DOHH2 (cell line): ENCODE results near the gene HSPB7.

ENCODE experiments used
- H3F3A ChIP-seq: fragments of 200-600 bp; sonication (generic), shearing (Covaris generic); 2 replicates; pipeline ENCODE4 v1.6.0; 2016; ENCODE audit warnings: antibody characterized with exemption, mild to moderate bottlenecking; ENCODE audit not compliant: control insufficient read depth, insufficient read depth
- H3K27ac ChIP-seq: fragments of 200-600 bp; sonication (generic); 2 replicates; pipeline ENCODE4 v1.5.1; 2014; ENCODE audit warnings: low read depth, mild to moderate bottlenecking, low read length, moderate library complexity
- H3K27me3 ChIP-seq: fragments of 200-600 bp; sonication (generic); 2 replicates; pipeline ENCODE4 v1.6.1; 2014; ENCODE audit warnings: mild to moderate bottlenecking, low read length, mixed read lengths; ENCODE audit not compliant: control insufficient read depth
- H3K36me3 ChIP-seq: fragments of 200-600 bp; sonication (generic); 2 replicates; pipeline ENCODE4 v1.6.1; 2014; ENCODE audit warnings: mild to moderate bottlenecking, low read length, moderate library complexity, mixed read lengths; ENCODE audit not compliant: control insufficient read depth
- H3K4me1 ChIP-seq: fragments of 200-600 bp; sonication (generic); 2 replicates; pipeline ENCODE4 v1.6.1; 2014; ENCODE audit warnings: mild to moderate bottlenecking, low read length, mixed read lengths; ENCODE audit not compliant: control insufficient read depth
- H3K4me2 ChIP-seq: fragments of 200-600 bp; sonication (generic); 2 replicates; pipeline ENCODE4 v1.6.0; 2014; ENCODE audit warnings: mild to moderate bottlenecking, low read length, moderate library complexity
- H3K4me3 ChIP-seq: fragments of 200-600 bp; sonication (generic); 2 replicates; pipeline ENCODE4 v1.5.1; 2014; ENCODE audit warnings: mild to moderate bottlenecking, low read length, mixed read lengths
- H3K79me2 ChIP-seq: fragments of 200-600 bp; sonication (generic); 2 replicates; pipeline ENCODE4 v1.6.1; 2014; ENCODE audit warnings: mild to moderate bottlenecking, low read length, mixed read lengths; ENCODE audit not compliant: control insufficient read depth
- H3K9me2 ChIP-seq: fragments of 200-600 bp; sonication (generic); replicated peaks from 2 replicates; pipeline ENCODE4 v1.6.1; 2014; ENCODE audit warnings: mild to moderate bottlenecking, low read length, mixed read lengths; ENCODE audit not compliant: control insufficient read depth
- H3K9me3 ChIP-seq: fragments of 200-600 bp; sonication (generic); 2 replicates; pipeline ENCODE4 v1.6.1; 2014; ENCODE audit warnings: antibody characterized with exemption, low read length, mixed read lengths; ENCODE audit not compliant: control insufficient read depth, insufficient read depth
- H4K20me1 ChIP-seq: fragments of 200-600 bp; sonication (generic); 2 replicates; pipeline ENCODE4 v1.6.0; 2014; ENCODE audit warnings: low read depth, mild to moderate bottlenecking, antibody characterized with exemption, low read length, moderate library complexity; ENCODE audit not compliant: control insufficient read depth, insufficient read depth
- CTCF ChIP-seq: fragments of 200-600 bp; sonication (generic); IDR thresholded peaks from one replicate; pipeline ENCODE4 v1.5.1; 2014; ENCODE audit warnings: antibody characterized with exemption, mild to moderate bottlenecking, low read depth, low read length; ENCODE audit not compliant: poor library complexity, severe bottlenecking
- EZH2phosphoT487 ChIP-seq: fragments of 200-600 bp; sonication (generic); IDR thresholded peaks from 2 replicates; pipeline ENCODE4 v1.6.1; 2017; ENCODE audit warnings: borderline replicate concordance, mild to moderate bottlenecking, antibody characterized with exemption, low read length, moderate library complexity, mixed read lengths

HSPB7 gene

GRCh38 chr1:16019644-16020277 lies 1.9 kb upstream of the HSPB7 start:
- Histone ChIP-seq H3K36me3 (no peaks in the 10 kb centered on the region), H3K9me3 (no peaks in the 10 kb centered on the region), H4K20me1 (no peaks in the 10 kb centered on the region), H3K4me1 (peaks cover 5% of the 10 kb centered on the region), H3K27ac (no peak overlapping the region), H3K4me3 (no peak overlapping the region), H3K27me3 (peaks cover 19% of the 10 kb centered on the region), H3K9me2 (no peaks in the 10 kb centered on the region), H3K4me2 (no peak overlapping the region), H3K79me2 (no peaks in the 10 kb centered on the region), H3F3A (no peaks in the 10 kb centered on the region)
- no peak for TF ChIP-seq CTCF

GRCh38 chr1:16018749-16019643 lies 1.2 kb upstream of the HSPB7 start:
- no peaks in the 10 kb centered on the region for H3K36me3 ChIP-seq
- H3K4me2 ChIP-seq: no peak overlapping the region
- no peak overlapping the region for H3K27ac ChIP-seq

GRCh38 chr1:16018308-16018707 lies 465 bp upstream of the HSPB7 start:
- no peak overlapping the region for H3K4me3 ChIP-seq
- no peaks in the 10 kb centered on the region for H3F3A ChIP-seq
- no peak overlapping the region for H3K4me2 ChIP-seq
- no peak overlapping the region for H3K27ac ChIP-seq
- no peak for TF ChIP-seq EZH2phosphoT487
- H3K79me2 ChIP-seq: no peaks in the 10 kb centered on the region
- no peaks in the 10 kb centered on the region for H4K20me1 ChIP-seq
- H3K4me1 ChIP-seq: peaks cover 20% of the 10 kb centered on the region
- no peaks in the 10 kb centered on the region for H3K36me3 ChIP-seq
- H3K9me3 ChIP-seq: no peaks in the 10 kb centered on the region
- no peaks in the 10 kb centered on the region for H3K9me2 ChIP-seq
- peaks cover 27% of the 10 kb centered on the region for H3K27me3 ChIP-seq

More at GRCh38 chr1:16018749-16019643, 1.2 kb upstream of the HSPB7 start:
- no peaks in the 10 kb centered on the region for H3K9me3 ChIP-seq
- H3K4me3 ChIP-seq: no peak overlapping the region
- H3K4me1 ChIP-seq: peaks cover 13% of the 10 kb centered on the region
- TF ChIP-seq EZH2phosphoT487 (no peak), CTCF (no peak)
- H3K27me3 ChIP-seq: peaks cover 23% of the 10 kb centered on the region
- no peaks in the 10 kb centered on the region for H3K79me2 ChIP-seq
- no peaks in the 10 kb centered on the region for H3K9me2 ChIP-seq
- H4K20me1 ChIP-seq: no peaks in the 10 kb centered on the region
- no peaks in the 10 kb centered on the region for H3F3A ChIP-seq

- H3K9me3 ChIP-seq: no peaks in the 10 kb centered on the region
- no peaks in the 10 kb centered on the region for H4K20me1 ChIP-seq
- H3K4me1 ChIP-seq: peaks cover 32% of the 10 kb centered on the region
- no peaks in the 10 kb centered on the region for H3K9me2 ChIP-seq
- H3K36me3 ChIP-seq: no peaks in the 10 kb centered on the region
- no peaks in the 10 kb centered on the region for H3K79me2 ChIP-seq
- H3K4me3 ChIP-seq: no peak overlapping the region
- peaks cover 30% of the 10 kb centered on the region for H3K27me3 ChIP-seq
- H3K27ac ChIP-seq: no peak overlapping the region
- no peak overlapping the region for H3K4me2 ChIP-seq
- no peaks in the 10 kb centered on the region for H3F3A ChIP-seq
- TF ChIP-seq CTCF (no peak), EZH2phosphoT487 (no peak)
These were observed 775 bp downstream of the HSPB7 start for GRCh38 chr1:16017076-16017460.
